DMS79 (cell line): ENCODE data around the gene RSPRY1.

Experiments
- DNase-seq: peaks from one replicate; lab custom pipeline; 2025; lab: John Stamatoyannopoulos, UW

Gene RSPRY1

GRCh38 chr16:57185945-57186871 lies at the start of gene RSPRY1, which contains the start of gene PSME3IP1:
RSPRY1 (plus strand) TSS chr16:57186329; CDS start chr16:57204659, 18,330 bp downstream.
PSME3IP1 (minus strand) TSS chr16:57186039; CDS start chr16:57173854, 12,185 bp downstream.
- peak; percentile 94 for DNase-seq

GRCh38 chr16:57137043-57137442 lies 49.1 kb upstream of the RSPRY1 start:
- no peak for DNase-seq

- DNase-seq, result no peak
Observed at GRCh38 chr16:57137566-57138273, 48.4 kb upstream of the RSPRY1 start.

DNA sequence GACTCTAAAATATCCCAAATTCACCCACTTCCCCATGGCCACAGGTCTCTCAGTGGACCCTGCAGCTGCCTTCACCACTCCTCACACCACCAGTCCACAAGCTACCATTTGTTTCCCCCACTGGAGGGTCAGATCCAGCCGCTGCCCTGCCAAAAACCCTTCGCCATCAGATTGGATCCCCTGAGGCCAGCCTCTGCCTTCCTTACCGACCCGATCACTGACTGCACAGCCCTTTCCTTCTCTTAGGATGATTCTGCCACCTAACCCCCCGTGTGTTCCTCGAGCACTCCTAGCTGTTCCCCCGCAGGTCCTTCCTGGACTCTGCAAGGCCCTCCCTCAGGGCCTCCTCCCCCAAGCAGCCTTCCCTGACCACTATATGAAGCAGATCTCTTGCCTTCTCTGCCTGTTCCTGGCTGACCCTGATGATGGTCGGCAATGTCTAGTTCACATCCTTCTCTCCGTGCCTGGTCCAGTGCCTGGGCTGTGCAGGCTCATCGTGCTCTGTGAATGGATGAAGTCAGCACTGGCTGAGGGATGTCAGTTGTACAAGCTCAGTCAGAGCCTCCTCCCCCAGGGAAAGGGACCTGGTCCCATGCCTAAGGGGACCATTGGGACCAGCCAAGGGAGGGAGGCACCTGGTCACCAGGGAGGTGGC lies 47.7 kb upstream of the RSPRY1 start:
- DNase-seq, result no peak

GRCh38 chr16:57140931-57141668 lies 45.0 kb upstream of the RSPRY1 start:
- no peak for DNase-seq

GRCh38 chr16:57141822-57142631 lies 44.1 kb upstream of the RSPRY1 start:
- no peak for DNase-seq

GRCh38 chr16:57143149-57143921 lies 42.8 kb upstream of the RSPRY1 start:
- no peak for DNase-seq

DNA sequence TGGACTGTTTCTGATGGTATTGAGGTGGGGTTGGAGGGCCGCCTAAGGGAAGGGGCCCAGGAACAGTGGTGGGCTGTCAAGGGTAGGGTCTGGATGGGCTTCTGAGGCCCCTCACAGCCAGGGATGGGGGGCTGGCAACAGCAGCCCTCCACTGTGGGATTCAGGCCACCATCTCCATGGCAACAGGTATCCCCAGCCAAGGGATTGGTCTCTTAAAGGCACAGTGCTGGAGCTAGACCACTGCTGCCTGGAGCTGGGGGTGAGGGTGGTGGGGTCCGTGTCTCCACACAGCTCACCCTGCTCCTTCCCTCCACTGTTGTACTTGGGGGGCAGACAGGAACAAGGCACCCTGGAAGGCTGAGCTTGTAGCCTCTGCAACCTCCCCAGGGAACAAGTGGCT lies 42.1 kb upstream of the RSPRY1 start:
- no peak for DNase-seq

- no peak for DNase-seq
Observed at GRCh38 chr16:57145046-57146021, 40.8 kb upstream of the RSPRY1 start.

- no peak for DNase-seq
Observed at GRCh38 chr16:57146040-57146647, 40.0 kb upstream of the RSPRY1 start.

DNA sequence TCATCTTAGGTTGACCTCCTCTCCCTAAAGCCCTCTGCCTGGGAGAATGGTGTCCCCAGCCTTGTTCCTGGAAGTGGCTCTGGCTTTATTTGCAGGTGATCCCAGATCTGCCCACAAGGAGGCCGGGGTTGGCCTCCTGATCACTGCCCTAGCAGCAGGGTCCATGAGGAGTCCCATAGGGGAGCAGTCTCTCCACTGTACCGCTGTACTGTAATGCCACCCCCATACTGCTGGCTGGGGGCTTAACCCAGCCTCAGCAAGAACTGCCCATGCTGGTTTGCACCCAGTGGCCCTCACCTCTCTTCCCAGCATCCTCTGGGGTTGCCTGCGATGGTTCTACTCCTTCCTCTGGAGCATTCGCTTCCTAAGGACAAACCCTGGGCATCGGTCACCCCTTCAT lies 39.4 kb upstream of the RSPRY1 start:
- DNase-seq, result no peak

GRCh38 chr16:57147381-57148221 lies 38.5 kb upstream of the RSPRY1 start:
- DNase-seq, result no peak

DNA sequence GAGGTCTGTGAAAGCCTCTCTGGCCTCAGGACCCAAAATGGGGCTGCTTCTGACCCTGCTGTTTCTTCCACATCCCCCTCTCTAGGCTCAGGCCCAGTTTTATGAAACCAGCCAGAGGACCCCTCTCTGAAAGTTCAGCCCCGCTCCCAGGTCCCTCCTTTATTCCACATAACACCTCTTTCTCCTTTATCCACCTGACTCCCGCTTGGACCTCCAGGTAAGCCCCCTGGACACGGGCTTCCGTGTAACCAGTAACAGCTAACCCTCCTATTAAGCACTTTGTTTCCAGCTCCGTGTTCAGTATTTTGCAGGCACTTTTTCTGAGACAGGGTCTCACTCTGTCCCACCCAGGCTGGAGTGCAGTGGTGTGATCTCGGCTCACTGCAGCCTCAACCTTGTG lies 37.6 kb upstream of the RSPRY1 start:
- no peak for DNase-seq

GRCh38 chr16:57149391-57149790 lies 36.7 kb upstream of the RSPRY1 start:
- DNase-seq, result no peak

DNA sequence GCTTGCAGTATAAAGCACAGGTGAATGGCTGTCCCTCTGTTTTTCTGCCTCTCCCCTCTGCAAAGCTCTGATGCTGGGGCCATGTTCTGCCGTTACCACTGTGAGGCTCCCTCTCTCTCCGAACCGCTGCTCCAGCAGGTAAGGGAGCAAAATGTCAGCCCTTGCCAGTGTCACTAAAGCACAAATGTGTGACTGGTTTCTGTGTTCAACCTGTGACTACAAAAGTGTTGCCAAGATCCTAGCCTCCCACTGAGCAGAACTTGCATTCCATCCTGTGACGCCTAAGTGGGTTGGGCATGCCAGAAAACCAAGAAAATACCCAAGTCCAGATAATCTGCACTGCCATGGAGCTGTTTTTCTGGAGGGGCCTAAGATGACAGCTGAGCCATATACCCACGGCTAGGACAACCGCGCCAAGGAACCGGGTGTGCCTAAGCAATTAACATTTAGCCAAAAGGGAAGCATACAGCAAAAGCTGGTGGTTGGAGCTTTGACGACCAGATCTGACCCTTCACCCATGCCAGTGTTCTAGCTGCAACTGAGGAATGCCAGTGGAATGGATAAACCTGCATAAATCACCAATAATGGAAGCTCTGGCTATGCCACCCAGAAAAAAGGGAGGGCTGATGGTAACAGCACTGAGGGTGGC lies 35.3 kb upstream of the RSPRY1 start:
- DNase-seq, result no peak

GRCh38 chr16:57151369-57151768 lies 34.8 kb upstream of the RSPRY1 start:
- DNase-seq, result no peak
